Cardiac ventricle fibroblast (primary cell): ENCODE data around the gene RGS6. TPM values are rescaled to one million over a fixed set of nuclear protein-coding genes. Genes with fewer than 3 reads are reported as not detected.

Experiments
- total RNA-seq: library from RNA; depleted of rRNA; stranded (reverse); fragments of >200 nt; gene quantifications from 2 replicates; pipeline ENCODE4 v1.2.3, GENCODE V29; 2015

RGS6 gene
- total RNA-seq: not detected in 2 replicates

DNA sequence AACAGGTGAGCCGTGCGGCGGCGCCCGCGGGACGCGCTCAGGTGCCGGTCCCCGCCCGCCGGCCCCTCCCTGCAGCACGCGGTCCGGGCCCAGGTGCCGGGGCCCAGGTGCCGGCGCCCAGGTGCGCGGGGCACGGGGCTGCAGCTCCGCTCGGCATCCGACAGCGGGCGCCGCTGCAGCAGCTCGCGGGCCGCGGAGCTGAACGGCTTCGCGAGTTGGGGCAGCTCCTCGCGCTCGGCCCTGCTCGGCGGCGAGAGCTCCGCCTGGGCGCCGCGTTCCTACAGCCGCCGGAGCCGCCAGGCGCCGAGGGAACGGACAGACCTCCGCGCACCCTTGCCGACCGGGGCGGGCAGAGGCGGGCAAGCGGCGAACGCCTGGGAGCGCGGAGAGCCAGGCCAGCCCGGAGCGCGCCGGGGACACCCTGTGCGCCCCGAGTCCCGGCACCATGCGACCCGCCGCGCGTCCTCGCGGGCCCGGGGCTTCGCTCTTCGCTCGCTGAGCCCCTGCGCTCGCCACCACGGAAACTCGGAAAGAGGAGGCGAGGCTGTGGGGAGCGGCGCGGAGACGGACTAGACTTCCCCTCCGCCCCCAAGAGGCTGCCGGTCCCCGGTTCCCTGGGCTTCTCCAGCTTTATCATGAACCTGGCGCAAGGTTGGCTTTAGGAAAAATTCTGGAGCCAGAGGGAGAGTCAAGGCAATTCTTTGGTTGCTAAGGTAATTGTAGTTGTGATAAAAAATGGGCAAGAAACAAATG is at the start of gene RGS6:
Gene RGS6 (plus strand): TSS at position 201 of the 753 bp plus-strand sequence.

